Urinary bladder (tissue), 4 donors: Measurements from ENCODE around the gene LPXN. TPM values are rescaled to one million over a fixed set of nuclear protein-coding genes. Genes with fewer than 3 reads are reported as not detected.
"Not testable (repeated sequence)": the region's sequence is repeated elsewhere in the genome, so short reads cannot be mapped to it uniquely, and the experiment has no call there.

ENCODE experiments used
- DNase-seq: peaks from one replicate; pipeline ENCODE4 v3.0.0-alpha.2; 2015; ENCODE audit errors: extremely low spot score
- H3K27ac ChIP-seq: one replicate; pipeline ENCODE4 v1.5.1; 2013; ENCODE audit warnings: low read depth, mild to moderate bottlenecking, moderate library complexity
- H3K36me3 ChIP-seq: one replicate; pipeline ENCODE4 v1.6.1; 2013; ENCODE audit warnings: mild to moderate bottlenecking, moderate library complexity; ENCODE audit not compliant: insufficient read depth
- H3K4me1 ChIP-seq: one replicate; pipeline ENCODE4 v1.6.1; 2013; ENCODE audit warnings: mild to moderate bottlenecking, moderate library complexity; ENCODE audit not compliant: insufficient read depth
- H3K4me3 ChIP-seq: one replicate; pipeline ENCODE4 v1.5.1; 2013; ENCODE audit warnings: low read depth, low read length
- whole genome bisulfite sequencing: extraction: QIAGEN DNeasy Blood & Tissue Kit; methylation state at CpG from one replicate; pipeline ENCODE4 v1.1.7; 2013; 5-methylcytosine and 5-hydroxymethylcytosine counted together
- polyA plus RNA-seq: library from polyadenylated mRNA; stranded (reverse); fragments of 200-250 nt; gene quantifications from one replicate; pipeline ENCODE4 v1.2.3, GENCODE V29; 2013
- total RNA-seq: library from RNA; depleted of rRNA; stranded (reverse); fragments of >200 nt; gene quantifications from one replicate; pipeline ENCODE4 v1.2.3, GENCODE V29; 2014
- donor health status: healthy with polysubstance abuse.
- donor health status: healthy.

LPXN gene
- total and polyA plus RNA-seq, 2 donors: 5.3 to 7.9 TPM

- no peaks in the 10 kb centered on the region for H3K4me1 ChIP-seq
- peak overlapping the region; percentile 5 for H3K4me3 ChIP-seq
- H3K27ac ChIP-seq: peak overlapping the region; percentile 32
- 36% methylated on average over 4 of the region's 4 CpGs for WGBS
- no peak for DNase-seq
- H3K36me3 ChIP-seq: peaks cover 2% of the 10 kb centered on the region
Measured at GRCh38 chr11:58573451-58574104, 2.1 kb downstream of the LPXN start.

- not testable (repeated sequence) for DNase-seq, H3K4me3 ChIP-seq, H3K4me1 ChIP-seq, H3K36me3 ChIP-seq
- H3K27ac ChIP-seq: peak overlapping the region; percentile 56
- WGBS: 93% methylated on average over 14 of the region's 14 CpGs
Measured at GRCh38 chr11:58572906-58573305, 2.8 kb downstream of the LPXN start.

GRCh38 chr11:58567889-58568512 is 7.7 kb downstream of the LPXN start:
- Histone ChIP-seq H3K4me1 (no peaks in the 10 kb centered on the region), H3K36me3 (peaks cover 2% of the 10 kb centered on the region), H3K27ac (no peak overlapping the region), H3K4me3 (no peak overlapping the region)
- WGBS: 58% methylated on average over 4 of the region's 4 CpGs
- DNase-seq: no peak

GRCh38 chr11:58564231-58564630 is 11.4 kb downstream of the LPXN start:
- no peak for DNase-seq
- Histone ChIP-seq H3K36me3 (no peaks in the 10 kb centered on the region), H3K4me1 (no peaks in the 10 kb centered on the region), H3K27ac (peak overlapping the region; percentile 38), H3K4me3 (no peak overlapping the region)

GRCh38 chr11:58562375-58562800 is 13.3 kb downstream of the LPXN start:
- no peak overlapping the region for H3K27ac ChIP-seq

GRCh38 chr11:58561394-58562098 is 14.1 kb downstream of the LPXN start:
- Histone ChIP-seq H3K4me1 (no peaks in the 10 kb centered on the region), H3K27ac (no peak overlapping the region), H3K36me3 (no peaks in the 10 kb centered on the region), H3K4me3 (no peak overlapping the region)
- DNase-seq: no peak
- 43% methylated on average over 2 of the region's 2 CpGs for WGBS

More at GRCh38 chr11:58562375-58562800, 13.3 kb downstream of the LPXN start:
- no peak for DNase-seq
- Histone ChIP-seq H3K4me1 (no peaks in the 10 kb centered on the region), H3K36me3 (no peaks in the 10 kb centered on the region), H3K4me3 (no peak overlapping the region)

DNA sequence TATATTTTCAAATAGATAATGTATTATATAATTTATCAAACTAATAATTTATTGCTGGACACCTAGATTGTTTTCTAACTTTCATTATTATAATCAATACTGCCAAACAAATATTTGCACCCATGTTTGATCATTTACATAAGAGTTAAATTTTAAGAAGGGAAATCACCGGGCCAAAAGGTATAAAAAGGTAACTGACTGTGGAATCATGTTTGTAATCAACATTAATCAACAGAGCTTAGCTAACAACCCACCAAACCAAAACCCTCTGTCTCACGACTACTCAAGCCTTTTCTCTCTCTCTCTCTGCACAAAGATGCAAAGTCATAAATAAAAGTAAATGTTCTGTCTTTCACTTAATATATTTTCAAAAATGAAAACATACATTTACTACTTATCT is 14.8 kb downstream of the LPXN start:
- Histone ChIP-seq H3K27ac (no peak overlapping the region), H3K36me3 (no peaks in the 10 kb centered on the region), H3K4me1 (no peaks in the 10 kb centered on the region), H3K4me3 (no peak overlapping the region)
- DNase-seq: no peak
- 58% methylated on average over 2 of the region's 2 CpGs for WGBS

DNA sequence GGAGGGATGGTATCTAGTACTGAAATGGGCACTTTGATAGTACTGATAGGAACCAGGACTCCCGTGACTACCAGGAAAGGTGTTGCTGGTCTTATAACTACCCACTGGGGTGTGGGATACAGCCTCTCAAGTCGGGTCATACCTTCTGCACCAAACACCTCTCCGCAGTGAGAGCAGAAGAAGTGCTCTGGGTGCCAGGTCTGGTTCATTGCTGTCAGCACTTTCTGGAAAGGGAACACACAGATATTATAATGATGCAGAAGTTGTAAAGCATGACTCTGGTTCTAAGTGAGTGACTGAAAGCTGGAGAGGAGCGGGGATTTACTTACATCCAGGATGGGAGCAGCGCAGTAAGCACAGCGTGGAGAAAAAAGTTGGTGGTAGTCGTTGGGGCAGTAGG is 26.0 kb downstream of the LPXN start:
- Histone ChIP-seq H3K36me3 (peaks cover 5% of the 10 kb centered on the region), H3K4me1 (no peaks in the 10 kb centered on the region), H3K27ac (no peak overlapping the region), H3K4me3 (no peak overlapping the region)
- WGBS: 94% methylated on average over 7 of the region's 7 CpGs
- no peak for DNase-seq

DNA sequence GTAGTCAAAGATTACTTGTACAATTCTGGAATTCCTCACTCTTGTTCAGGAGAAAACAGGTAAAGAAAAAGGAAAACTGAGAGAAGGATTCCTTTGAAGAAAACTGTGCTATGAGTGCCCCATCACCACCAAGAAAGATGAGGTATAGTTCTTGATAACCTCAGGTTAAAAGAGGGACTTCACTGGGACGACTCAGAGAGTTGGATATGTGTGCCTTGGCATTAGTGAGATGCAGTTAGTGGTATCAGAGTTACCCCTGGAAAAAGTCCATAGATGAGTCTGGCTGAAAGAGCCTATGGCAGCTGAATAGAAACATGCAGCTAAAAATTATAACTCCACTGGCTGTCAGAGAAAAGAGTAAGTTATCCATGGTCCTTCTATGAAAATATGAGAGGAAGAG is 28.8 kb downstream of the LPXN start:
- no peak overlapping the region for H3K27ac ChIP-seq
- no peaks in the 10 kb centered on the region for H3K4me1 ChIP-seq
- H3K4me3 ChIP-seq: no peak overlapping the region
- peaks cover 6% of the 10 kb centered on the region for H3K36me3 ChIP-seq
- WGBS: 84% methylated on average over 1 of the region's 1 CpG
- DNase-seq: no peak

GRCh38 chr11:58531865-58532341 is 43.8 kb downstream of the LPXN start:
- Histone ChIP-seq H3K36me3 (peaks cover 2% of the 10 kb centered on the region), H3K4me1 (no peaks in the 10 kb centered on the region), H3K27ac (no peak overlapping the region), H3K4me3 (no peak overlapping the region)
- 96% methylated on average over 25 of the region's 25 CpGs for WGBS
- no peak for DNase-seq

DNA sequence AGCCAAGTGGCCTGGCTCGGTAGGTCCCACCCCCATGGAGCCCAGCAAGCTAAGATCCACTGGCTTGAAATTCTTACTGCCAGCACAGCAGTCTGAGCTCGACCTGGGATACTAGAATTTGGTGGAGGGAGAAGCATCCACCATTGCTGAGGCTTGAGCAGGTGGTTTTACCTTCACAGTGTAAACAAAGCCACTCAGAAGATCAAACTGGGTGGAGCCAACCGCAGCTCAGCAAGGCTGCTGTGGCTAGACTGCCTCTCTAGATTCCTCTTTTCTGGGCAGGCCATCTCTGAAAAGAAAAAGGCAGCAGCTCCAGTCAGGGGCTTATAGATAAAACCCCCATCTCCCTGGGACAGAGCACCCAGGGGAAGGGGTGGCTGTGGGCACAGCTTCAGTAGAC is 45.4 kb downstream of the LPXN start:
- Histone ChIP-seq H3K27ac (no peak overlapping the region), H3K4me3 (no peak overlapping the region), H3K36me3 (peaks cover 2% of the 10 kb centered on the region), H3K4me1 (no peaks in the 10 kb centered on the region)
- 81% methylated on average over 3 of the region's 3 CpGs for WGBS
- DNase-seq: no peak

- WGBS: 96% methylated on average over 6 of the region's 6 CpGs
- Histone ChIP-seq H3K4me3 (no peak overlapping the region), H3K27ac (no peak overlapping the region), H3K36me3 (peaks cover 2% of the 10 kb centered on the region), H3K4me1 (no peaks in the 10 kb centered on the region)
- no peak for DNase-seq
Measured at GRCh38 chr11:58527429-58527828, 48.2 kb downstream of the LPXN start.

DNA sequence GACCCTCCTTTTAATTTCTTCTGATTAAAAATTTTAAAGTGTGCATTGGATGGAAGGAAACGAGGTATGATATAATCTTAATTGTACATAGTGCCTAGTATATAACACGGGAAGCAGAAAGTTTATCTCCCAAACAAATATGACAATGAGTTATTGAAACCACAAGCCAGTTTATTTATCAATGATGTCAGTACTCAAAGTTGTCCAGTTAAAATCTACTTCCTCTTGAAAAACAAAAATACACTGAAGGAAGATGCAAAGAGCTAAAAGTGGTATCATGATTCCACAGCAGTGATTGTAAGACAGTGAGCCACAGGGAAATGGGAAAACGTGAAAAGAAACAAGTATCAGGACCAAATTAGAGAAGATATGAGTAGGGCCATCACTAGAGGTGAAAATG is 48.9 kb downstream of the LPXN start:
- H3K4me1 ChIP-seq: no peaks in the 10 kb centered on the region
- H3K27ac ChIP-seq: no peak overlapping the region
- WGBS: 59% methylated on average over 3 of the region's 3 CpGs
- no peak overlapping the region for H3K4me3 ChIP-seq
- DNase-seq: no peak
- peaks cover 2% of the 10 kb centered on the region for H3K36me3 ChIP-seq

- DNase-seq: no peak
- no peaks in the 10 kb centered on the region for H3K4me1 ChIP-seq
- H3K27ac ChIP-seq: no peak overlapping the region
- 20% methylated on average over 6 of the region's 6 CpGs for WGBS
- no peak overlapping the region for H3K4me3 ChIP-seq
- peaks cover 1% of the 10 kb centered on the region for H3K36me3 ChIP-seq
Measured at GRCh38 chr11:58525037-58525614, 50.5 kb downstream of the LPXN start.
